Measurements from ENCODE around the gene HSP90B1. TPM values are rescaled to one million over a fixed set of nuclear protein-coding genes. Genes with fewer than 3 reads are reported as not detected.
A peak's percentile ranks its signal among the peaks of the same experiment; 100 is the strongest.

The HSP90B1 gene
- total RNA-seq, result 100 to 1,000 TPM; 232 to 997 (median 542) TPM

GRCh38 chr12:103930034-103930786 lies at the start of gene HSP90B1:
Gene HSP90B1, plus strand, starts transcription at chr12:103930410. Its CDS starts 106 bp downstream, at chr12:103930516.
- Histone ChIP-seq H3K27ac (peak within 1 kb of the TSS; percentile 94 to 95), H3K4me3 (peak within 1 kb of the TSS; percentile 56 to 82 (median 71)), H3K4me1 (replicated peaks in 1 of 2) (peaks cover 21 to 24% of the 10 kb centered on the region in 2 donors)
- 0% methylated on average over 4 to 6 of the region's 56 CpGs; no CpG with 5 or more reads in 7 of the 10 experiments for WGBS, 10 experiments
- in situ Hi-C loops (cut with MboI; ENCODE audit: low pct_unique_long_range_greater_than_20kb in 2 of 9, low sequenced_read_pairs in 9 of 9, unreplicated experiment in 9 of 9), result no loop called here
- ATAC-seq (replicated peaks in 6 of 8), result peak; percentile 80 to 92 (median 90)

GRCh38 chr12:103881261-103881660 lies 48.9 kb upstream of the HSP90B1 start:
- 0 to 85% (median 52%) methylated on average over 1 to 2 of the region's 2 CpGs; no CpG with 5 or more reads in 2 of the 10 experiments for WGBS, 10 experiments
- no peak for ATAC-seq (replicated peaks in 6 of 8)
- H3K4me1 ChIP-seq (replicated peaks in 1 of 2), result peaks cover 6% of the 10 kb centered on the region in 2 donors
- H3K4me3 ChIP-seq, result no peak overlapping the region
- H3K27ac ChIP-seq, result no peak overlapping the region
- in situ Hi-C loops (cut with MboI; ENCODE audit: low pct_unique_long_range_greater_than_20kb in 2 of 9, low sequenced_read_pairs in 9 of 9, unreplicated experiment in 9 of 9), result no loop called here

GRCh38 chr12:103882861-103883596 lies 47.2 kb upstream of the HSP90B1 start:
- H3K27ac ChIP-seq, result no peak overlapping the region
- peaks cover 6 to 14% of the 10 kb centered on the region in 2 donors for H3K4me1 ChIP-seq (replicated peaks in 1 of 2)
- no peak overlapping the region for H3K4me3 ChIP-seq
- in situ Hi-C loops (cut with MboI; ENCODE audit: low pct_unique_long_range_greater_than_20kb in 2 of 9, low sequenced_read_pairs in 9 of 9, unreplicated experiment in 9 of 9), result no loop called here
- 40 to 100% (median 80%) methylated on average over 1 to 2 of the region's 2 CpGs; no CpG with 5 or more reads in 5 of the 10 experiments for WGBS, 10 experiments
- no peak for ATAC-seq (replicated peaks in 6 of 8)

- H3K4me1 ChIP-seq (replicated peaks in 1 of 2), result peaks cover 6 to 15% of the 10 kb centered on the region in 2 donors
- no peak for ATAC-seq (replicated peaks in 6 of 8)
- in situ Hi-C loops (cut with MboI; ENCODE audit: low pct_unique_long_range_greater_than_20kb in 2 of 9, low sequenced_read_pairs in 9 of 9, unreplicated experiment in 9 of 9), result no loop called here
- no peak overlapping the region for H3K4me3 ChIP-seq
- H3K27ac ChIP-seq, result no peak overlapping the region
- WGBS, 10 experiments, result 40 to 100% (median 95%) methylated on average over 1 to 2 of the region's 2 CpGs; no CpG with 5 or more reads in 2 of the 10 experiments
Measured at GRCh38 chr12:103883908-103884307, 46.3 kb upstream of the HSP90B1 start.

DNA sequence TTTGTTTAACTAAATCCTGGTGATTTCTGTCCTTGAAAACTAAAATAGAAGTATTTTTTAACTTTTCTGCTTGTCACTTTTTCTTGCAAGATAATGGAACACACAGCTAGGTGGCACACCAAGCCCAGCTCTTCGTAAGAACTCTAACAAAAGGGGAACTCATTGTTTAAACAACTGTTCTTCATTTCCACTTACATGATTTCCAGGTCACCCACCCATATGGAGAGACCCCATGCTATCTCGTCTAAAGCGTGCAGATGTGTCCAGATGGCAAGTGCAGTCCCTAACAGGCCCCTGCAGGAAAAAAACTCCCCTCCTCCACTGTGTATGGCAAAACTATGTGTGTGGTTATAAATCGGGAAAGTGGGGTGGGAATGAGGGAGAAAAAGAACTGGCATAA lies 45.9 kb upstream of the HSP90B1 start:
- Histone ChIP-seq H3K27ac (no peak overlapping the region), H3K4me3 (no peak overlapping the region), H3K4me1 (replicated peaks in 1 of 2) (peaks cover 6 to 15% of the 10 kb centered on the region in 2 donors)
- 4 to 100% (median 65%) methylated on average over 1 to 4 of the region's 4 CpGs; no CpG with 5 or more reads in 2 of the 10 experiments for WGBS, 10 experiments
- ATAC-seq (replicated peaks in 6 of 8), result peak in 2 of 8 experiments; percentile 18 to 52
- in situ Hi-C loops (cut with MboI; ENCODE audit: low pct_unique_long_range_greater_than_20kb in 2 of 9, low sequenced_read_pairs in 9 of 9, unreplicated experiment in 9 of 9), result no loop called here

GRCh38 chr12:103886195-103886797 lies 43.9 kb upstream of the HSP90B1 start:
- no peak overlapping the region for H3K4me3 ChIP-seq
- in situ Hi-C loops (cut with MboI; ENCODE audit: low pct_unique_long_range_greater_than_20kb in 2 of 9, low sequenced_read_pairs in 9 of 9, unreplicated experiment in 9 of 9), result no loop called here
- WGBS, 10 experiments, result 25 to 100% (median 59%) methylated on average over 1 to 2 of the region's 4 CpGs; no CpG with 5 or more reads in 4 of the 10 experiments
- H3K27ac ChIP-seq, result no peak overlapping the region
- ATAC-seq (replicated peaks in 6 of 8), result peak in 2 of 8 experiments; percentile 57 to 93
- peaks cover under 1 to 11% of the 10 kb centered on the region in 2 donors for H3K4me1 ChIP-seq (replicated peaks in 1 of 2)

DNA sequence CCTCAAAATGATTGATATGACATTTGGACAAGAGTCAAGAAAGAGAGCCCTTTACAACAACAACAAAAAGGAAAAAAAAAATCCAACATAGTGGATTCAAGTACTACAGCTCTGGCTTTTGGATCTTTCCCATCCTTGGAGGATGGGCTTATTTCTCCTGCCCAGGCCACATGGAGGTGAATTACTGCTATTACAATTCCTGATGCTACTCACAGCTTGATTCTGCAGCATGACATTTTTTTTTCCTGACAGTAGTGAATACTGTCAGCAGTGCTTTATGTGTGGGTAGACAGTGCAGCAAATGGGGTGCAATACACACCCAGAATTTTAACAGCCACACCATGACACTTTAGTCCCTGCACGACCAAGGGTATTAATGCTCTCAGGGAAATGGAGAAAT lies 42.5 kb upstream of the HSP90B1 start:
- Histone ChIP-seq H3K4me3 (no peak overlapping the region), H3K4me1 (replicated peaks in 1 of 2) (peaks cover 0 to 9% of the 10 kb centered on the region in 2 donors), H3K27ac (no peak overlapping the region)
- in situ Hi-C loops (cut with MboI; ENCODE audit: low pct_unique_long_range_greater_than_20kb in 2 of 9, low sequenced_read_pairs in 9 of 9, unreplicated experiment in 9 of 9), result no loop called here
- ATAC-seq (replicated peaks in 6 of 8), result peak in 6 of 8 experiments; percentile 22 to 60 (median 28)
- 0 to 71% (median 46%) methylated on average over 1 of the region's 1 CpG; no CpG with 5 or more reads in 6 of the 10 experiments for WGBS, 10 experiments

- in situ Hi-C loops (cut with MboI; ENCODE audit: low pct_unique_long_range_greater_than_20kb in 2 of 9, low sequenced_read_pairs in 9 of 9, unreplicated experiment in 9 of 9), result no loop called here
- 0 to 83% (median 70%) methylated on average over 1 to 3 of the region's 3 CpGs; no CpG with 5 or more reads in 3 of the 10 experiments for WGBS, 10 experiments
- Histone ChIP-seq H3K4me3 (no peak overlapping the region), H3K27ac (no peak overlapping the region), H3K4me1 (replicated peaks in 1 of 2) (no peaks in the 10 kb centered on the region)
- ATAC-seq (replicated peaks in 6 of 8), result peak in 2 of 8 experiments; percentile 82 to 97
Measured at GRCh38 chr12:103897316-103897715, 32.9 kb upstream of the HSP90B1 start.

GRCh38 chr12:103901518-103902173 lies 28.6 kb upstream of the HSP90B1 start:
- in situ Hi-C loops (cut with MboI; ENCODE audit: low pct_unique_long_range_greater_than_20kb in 2 of 9, low sequenced_read_pairs in 9 of 9, unreplicated experiment in 9 of 9), result no loop called here
- no peak for ATAC-seq (replicated peaks in 6 of 8)
- H3K4me1 ChIP-seq (replicated peaks in 1 of 2), result no peaks in the 10 kb centered on the region
- no peak overlapping the region for H3K27ac ChIP-seq
- WGBS, 10 experiments, result 33 to 93% (median 79%) methylated on average over 1 to 6 of the region's 7 CpGs; no CpG with 5 or more reads in 2 of the 10 experiments
- H3K4me3 ChIP-seq, result no peak overlapping the region

DNA sequence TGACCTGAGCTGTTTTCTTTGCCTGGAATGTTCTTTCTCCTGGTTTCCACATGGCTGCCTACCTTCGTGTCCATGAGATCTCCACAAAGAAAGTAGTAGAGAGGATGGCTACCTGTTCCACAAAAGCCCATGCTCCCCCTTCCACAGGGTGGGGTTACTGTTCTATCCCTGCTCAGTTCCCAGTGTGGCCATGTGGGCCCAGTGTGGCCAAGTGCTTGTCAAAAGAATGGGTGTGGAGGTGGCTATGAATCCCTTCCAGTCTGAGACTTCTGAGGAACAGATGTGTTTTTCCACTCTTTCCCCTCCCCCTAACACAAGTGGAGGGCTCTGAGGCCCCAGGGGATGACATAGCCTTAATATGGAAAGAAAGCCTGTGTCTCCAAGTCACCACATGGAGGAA lies 26.2 kb upstream of the HSP90B1 start:
- WGBS, 10 experiments, result 33 to 100% (median 63%) methylated on average over 1 of the region's 1 CpG; no CpG with 5 or more reads in 7 of the 10 experiments

GRCh38 chr12:103905730-103906349 lies 24.4 kb upstream of the HSP90B1 start:
- Histone ChIP-seq H3K4me1 (replicated peaks in 1 of 2) (no peaks in the 10 kb centered on the region), H3K27ac (no peak overlapping the region), H3K4me3 (no peak overlapping the region)
- ATAC-seq (replicated peaks in 6 of 8), result no peak
- WGBS, 10 experiments, result 5 to 83% (median 67%) methylated on average over 1 to 3 of the region's 4 CpGs; no CpG with 5 or more reads in 1 of the 10 experiments
- in situ Hi-C loops (cut with MboI; ENCODE audit: low pct_unique_long_range_greater_than_20kb in 2 of 9, low sequenced_read_pairs in 9 of 9, unreplicated experiment in 9 of 9), result no loop called here

More for the DNA sequence above, 26.2 kb upstream of the HSP90B1 start:
- Histone ChIP-seq H3K27ac (no peak overlapping the region), H3K4me1 (replicated peaks in 1 of 2) (no peaks in the 10 kb centered on the region), H3K4me3 (no peak overlapping the region)
- ATAC-seq (replicated peaks in 6 of 8), result peak in 3 of 8 experiments; percentile 43 to 83 (median 51)
- in situ Hi-C loops (cut with MboI; ENCODE audit: low pct_unique_long_range_greater_than_20kb in 2 of 9, low sequenced_read_pairs in 9 of 9, unreplicated experiment in 9 of 9), result no loop called here

DNA sequence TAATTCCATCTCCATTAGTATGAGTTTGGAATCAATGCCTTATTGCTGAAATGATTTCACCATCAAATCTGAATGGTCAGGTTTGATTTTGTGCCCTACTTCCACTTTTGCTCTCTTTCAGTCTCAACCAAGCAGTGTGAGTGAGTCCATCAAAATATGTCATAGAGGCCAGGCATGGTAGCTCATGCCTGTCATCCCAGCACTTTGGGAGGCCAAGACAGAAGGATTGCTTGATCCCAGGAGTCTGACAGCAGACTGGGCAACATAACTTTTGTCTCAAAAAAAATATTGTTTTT lies 22.0 kb upstream of the HSP90B1 start:
- Histone ChIP-seq H3K4me1 (replicated peaks in 1 of 2) (no peaks in the 10 kb centered on the region), H3K27ac (no peak overlapping the region), H3K4me3 (no peak overlapping the region)
- ATAC-seq (replicated peaks in 6 of 8), result no peak
- in situ Hi-C loops (cut with MboI; ENCODE audit: low pct_unique_long_range_greater_than_20kb in 2 of 9, low sequenced_read_pairs in 9 of 9, unreplicated experiment in 9 of 9), result no loop called here
